K562 (cell line): ENCODE measurements around the gene NUDCD3. TPM values are rescaled to one million over a fixed set of nuclear protein-coding genes. Genes with fewer than 3 reads are reported as not detected.
A peak's percentile ranks its signal among the peaks of the same experiment; 100 is the strongest.

Experiments used
- ATAC-seq: fragments of 200-7000 bp; cut with Tn5 transposase; 3 replicates; pipeline ENCODE4 v1.9.1; 2020; ENCODE audit warnings: moderate library complexity
- BruUV-seq: library from RNA; stranded (reverse); fragments of 400-500 nt; replicated peaks from 2 replicates; lab custom pipeline; 2021; lab: Mats Ljungman, UMichigan
- CTCF ChIA-PET: fragments of 300-600 bp; formaldehyde crosslinking; extraction: SDS; loops from one replicate; lab custom pipeline; 2021; ENCODE audit warnings: low intra/inter-chr PET ratio; lab: Yijun Ruan, JAX
- POLR2A ChIA-PET: fragments of 300-600, 350-650 bp; sonication (Branson Sonifier 250); formaldehyde crosslinking; extraction: SDS; loops from one replicate; lab custom pipeline; 2021; ENCODE audit warnings: antibody characterized with exemption, inconsistent platforms; lab: Yijun Ruan, JAX
- DNase-seq, 4 experiments: peaks; one replicate each; pipeline versions ENCODE4 v3.0.0 to v3.0.0-alpha.2; 2011 to 2018; ENCODE audit warnings: low spot score in 3 of 4, mixed read lengths in 3 of 4; ENCODE audit errors: extremely low read depth in 1 of 4
- FAIRE-seq: peaks from 2 replicates; lab custom pipeline; 2011; peaks lifted over from hg19 to GRCh38; lab: Jason Lieb, UNC
- H2AFZ ChIP-seq: 2 replicates; pipeline ENCODE4 v1.6.0; 2011; ENCODE audit warnings: low read depth, low read length, control low read depth, inconsistent platforms
- H3K27ac ChIP-seq: fragments of 200-600 bp; 3 replicates; pipeline ENCODE4 v1.8.0; 2011; ENCODE audit warnings: low read depth, mild to moderate bottlenecking, control low read depth, inconsistent platforms, low read length, moderate library complexity, mixed read lengths; ENCODE audit errors: extremely low read depth
- H3K27me3 ChIP-seq, 2 experiments: fragments of 300-600 bp in 1 of 2; 2 replicates in 1 of 2; 3 replicates in 1 of 2; pipeline versions ENCODE4 v1.6.0 to v1.8.0; 2011; ENCODE audit warnings: inconsistent platforms in 2 of 2, low read length in 2 of 2, mild to moderate bottlenecking in 1 of 2, mixed read lengths in 1 of 2, moderate library complexity in 1 of 2; ENCODE audit not compliant: control insufficient read depth in 2 of 2, insufficient read depth in 2 of 2
- H3K36me3 ChIP-seq: fragments of 300-600 bp; 3 replicates; pipeline ENCODE4 v1.8.0; 2011; ENCODE audit warnings: mild to moderate bottlenecking, low read length, inconsistent platforms; ENCODE audit not compliant: control insufficient read depth, insufficient read depth
- H3K4me1 ChIP-seq, 2 experiments: fragments of 200-600 bp in 1 of 2; replicated peaks in 1 of 2; 2 replicates in 1 of 2; 3 replicates in 1 of 2; pipeline versions ENCODE4 v1.5.1 to v1.8.0; 2011; ENCODE audit warnings: inconsistent platforms in 2 of 2, low read length in 2 of 2, mild to moderate bottlenecking in 1 of 2, mixed read lengths in 1 of 2, moderate library complexity in 1 of 2; ENCODE audit not compliant: control insufficient read depth in 2 of 2, insufficient read depth in 2 of 2
- H3K4me2 ChIP-seq: 2 replicates; pipeline ENCODE4 v1.6.1; 2011; ENCODE audit warnings: low read length, control low read depth, inconsistent platforms, mixed read lengths; ENCODE audit not compliant: insufficient read depth
- H3K4me3 ChIP-seq: fragments of 200-600 bp; sonication (generic), shearing (Covaris generic); 2 replicates; pipeline ENCODE4 v1.5.1; 2016; ENCODE audit warnings: control low read depth, inconsistent platforms
- H3K79me2 ChIP-seq: fragments of 200-600 bp; 3 replicates; pipeline ENCODE4 v1.8.0; 2011; ENCODE audit warnings: low read length, inconsistent platforms; ENCODE audit not compliant: control insufficient read depth, insufficient read depth
- H3K9ac ChIP-seq, 2 experiments: 2 replicates each; pipeline versions ENCODE4 v1.6.0 to v1.6.1; 2011; ENCODE audit warnings: low read depth in 2 of 2, low read length in 2 of 2, control low read depth in 1 of 2, inconsistent platforms in 1 of 2, mild to moderate bottlenecking in 1 of 2, mixed read lengths in 1 of 2; ENCODE audit not compliant: insufficient read depth in 1 of 2
- H3K9me1 ChIP-seq: one replicate; pipeline ENCODE4 v1.6.0; 2011; ENCODE audit warnings: inconsistent platforms, mild to moderate bottlenecking, low read length, moderate library complexity; ENCODE audit not compliant: control insufficient read depth, insufficient read depth
- H3K9me3 ChIP-seq: replicated peaks from 2 replicates; pipeline ENCODE4 v1.5.1; 2011; ENCODE audit warnings: low read depth, low read length, inconsistent platforms; ENCODE audit not compliant: control insufficient read depth, insufficient read depth
- H4K20me1 ChIP-seq: replicated peaks from 2 replicates; pipeline ENCODE4 v1.6.1; 2011; ENCODE audit warnings: low read length, inconsistent platforms, mixed read lengths; ENCODE audit not compliant: control insufficient read depth, insufficient read depth
- ARID3B ChIP-seq: fragments of 250-450 bp; sonication (Bioruptor Pico); IDR thresholded peaks from 2 replicates; pipeline ENCODE4 v1.4.0; 2020; ENCODE audit warnings: borderline replicate concordance
- CHAMP1 ChIP-seq: fragments of 450-650 bp; IDR thresholded peaks from 2 replicates; pipeline ENCODE4 v1.6.1; 2016; ENCODE audit warnings: mild to moderate bottlenecking
- EWSR1 ChIP-seq: fragments of 450-650 bp; IDR thresholded peaks from 2 replicates; pipeline ENCODE4 v1.6.1; 2018; ENCODE audit warnings: borderline replicate concordance, mild to moderate bottlenecking, low read depth, moderate library complexity; ENCODE audit not compliant: partially characterized antibody
- GTF2E2 ChIP-seq: fragments of 200-800 bp; sonication (Bioruptor generic); IDR thresholded peaks from 2 replicates; pipeline ENCODE4 v1.6.1; 2016; ENCODE audit warnings: missing genetic modification characterization, missing compliant biosample characterization
- HMG20B ChIP-seq: fragments of 250-450 bp; sonication (Bioruptor Pico); IDR thresholded peaks from 2 replicates; pipeline ENCODE4 v1.5.0; 2021; ENCODE audit warnings: mild to moderate bottlenecking
- IRF2 ChIP-seq: sonication (generic); formaldehyde crosslinking; IDR thresholded peaks from 2 replicates; pipeline ENCODE4 v1.8.1; 2022; ENCODE audit warnings: mild to moderate bottlenecking, missing genetic modification reagents
- MTF1 ChIP-seq: fragments of 250-450 bp; sonication (Bioruptor Pico); IDR thresholded peaks from 2 replicates; pipeline ENCODE4 v1.9.0; 2021; ENCODE audit warnings: moderate library complexity, mild to moderate bottlenecking, inconsistent platforms, borderline replicate concordance
- NBN ChIP-seq: fragments of 450-650 bp; IDR thresholded peaks from 2 replicates; pipeline ENCODE4 v1.6.1; 2016; ENCODE audit warnings: low read depth, mild to moderate bottlenecking
- NR0B1 ChIP-seq: fragments of 450-650 bp; IDR thresholded peaks from one replicate; pipeline ENCODE4 v1.6.1; 2018; ENCODE audit warnings: mild to moderate bottlenecking, moderate library complexity; ENCODE audit not compliant: partially characterized antibody
- NRF1 ChIP-seq, 2 experiments: fragments of 450-650 bp; IDR thresholded peaks in 1 of 2; conservative IDR thresholded peaks in 1 of 2; 2 replicates each; pipeline ENCODE4 v1.6.1; 2014; ENCODE audit warnings: mild to moderate bottlenecking in 2 of 2
- SMAD4 ChIP-seq: fragments of 250-450 bp; sonication (Bioruptor Pico); conservative IDR thresholded peaks from 2 replicates; pipeline ENCODE4 v1.8.0; 2021; ENCODE audit warnings: inconsistent platforms, mild to moderate bottlenecking, moderate library complexity
- THRAP3 ChIP-seq: fragments of 450-650 bp; IDR thresholded peaks from 2 replicates; pipeline ENCODE4 v1.6.1; 2016; ENCODE audit warnings: mild to moderate bottlenecking, inconsistent platforms, borderline replicate concordance
- YBX1 ChIP-seq: fragments of 450-650 bp; IDR thresholded peaks from 2 replicates; pipeline ENCODE4 v1.7.1; 2016; ENCODE audit warnings: mild to moderate bottlenecking
- ZFP1 ChIP-seq: fragments of 450-650 bp; formaldehyde crosslinking; IDR thresholded peaks from 2 replicates; pipeline ENCODE4 v1.4.0; 2020; ENCODE audit warnings: mild to moderate bottlenecking, mixed read lengths
- ZKSCAN8 ChIP-seq: fragments of 200-800 bp; sonication (Bioruptor generic); IDR thresholded peaks from 2 replicates; pipeline ENCODE4 v1.6.1; 2016; ENCODE audit warnings: missing genetic modification characterization, missing compliant biosample characterization
- ZNF444 ChIP-seq: fragments of 250-450 bp; sonication (Bioruptor Pico); IDR thresholded peaks from 2 replicates; pipeline ENCODE4 v1.4.0; 2020; ENCODE audit warnings: mild to moderate bottlenecking, moderate library complexity
- WGBS: fragments of 100-300 bp; shearing (Covaris generic); methylation state at CpG from one replicate; pipeline ENCODE4 v1.1.6; 2016; ENCODE audit warnings: low coverage, mixed read lengths; ENCODE audit not compliant: insufficient coverage; ENCODE audit errors: missing lambda C conversion rate; 5-methylcytosine and 5-hydroxymethylcytosine counted together
- in situ Hi-C: fragments of 300-500 bp; cut with MboI; formaldehyde crosslinking; loops from 4 replicates; pipeline ENCODE4 v1.15.0; 2018; ENCODE audit warnings: inconsistent platforms, mixed read lengths
- intact Hi-C: fragments of 100-400 bp; cut with micrococcal nuclease; formaldehyde crosslinking; loops from 2 replicates; pipeline ENCODE4 v1.14.2; 2022
- polyA plus RNA-seq, 8 experiments: library from polyadenylated mRNA; depleted of rRNA in 4 of 8; stranded (reverse) in 5 of 8; unstranded in 3 of 8; fragments of >200 nt; fragmentation: Nextera tagmentation in 2 of 8; fragmentation: Illumina TruSeq in 1 of 8; extraction: Ambion mirVana in 2 of 8; extraction: Trizol in 1 of 8; gene quantifications; 2 replicates each; pipeline versions ENCODE4 v1.2.1 to v1.2.3, GENCODE V29; 2011 to 2014; ENCODE audit warnings: inconsistent platforms in 1 of 8, missing spikeins in 1 of 8
- total RNA-seq, 7 experiments: library from RNA; depleted of rRNA in 6 of 7; stranded (reverse); fragments of >200 nt in 6 of 7; fragmentation: Illumina TruSeq in 2 of 7; extraction: Trizol in 2 of 7; gene quantifications; 2 replicates each; pipeline versions ENCODE4 v1.2.1 to v1.2.3, GENCODE V29; 2011 to 2021; ENCODE audit warnings: low replicate concordance in 1 of 7
- TF ChIP-seq, protein P1 (sequence below): fragments of 250-450 bp; sonication (Bioruptor Pico); IDR thresholded peaks from 2 replicates; pipeline ENCODE4 v1.5.0; 2021

NUDCD3 gene
- total and polyA plus RNA-seq, 9 of the 15 experiments (the other 6 are each of a cell fraction or from before 2014, with no cell fraction given), result 24.8 to 64.2 (median 42.6) TPM

DNA sequence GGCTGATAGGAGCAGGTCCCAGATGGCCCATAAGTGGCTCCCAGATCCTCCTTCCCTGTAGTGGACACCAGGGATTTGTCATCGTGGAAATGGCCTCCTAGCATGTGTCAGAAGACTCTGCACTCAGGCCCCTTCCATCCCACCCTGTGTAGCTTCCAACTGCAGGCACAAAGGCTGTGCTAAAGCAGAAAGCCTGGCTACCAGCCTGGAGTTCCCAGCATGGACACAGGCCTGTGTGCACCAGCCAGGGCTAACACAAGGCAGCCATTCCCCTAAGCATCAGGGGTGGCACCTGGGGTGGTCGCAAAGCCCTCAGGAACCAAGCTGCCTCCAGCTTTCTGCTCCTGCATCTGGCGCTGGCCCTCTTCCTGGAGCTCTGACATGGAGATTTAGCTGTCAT, 160.6 kb downstream of the NUDCD3 start:
- no TSS peak for BruUV-seq
- CTCF ChIA-PET, result no interaction called here

More for the DNA sequence above, 160.6 kb downstream of the NUDCD3 start:
- no peaks in the 10 kb centered on the region for H3K79me2 ChIP-seq
- no peaks in the 10 kb centered on the region for H3K9me1 ChIP-seq
- peaks cover 0 to 3% of the 10 kb centered on the region in 2 experiments; a peak in 2 of 5 replicates for H3K4me1 ChIP-seq
- no peak overlapping the region for H3K4me2 ChIP-seq
- ATAC-seq (no peak), DNase-seq (no peak), FAIRE-seq (no peak)
- no peaks in the 10 kb centered on the region for H4K20me1 ChIP-seq
- intact Hi-C loops (no loop called here), in situ Hi-C loops (no loop called here)
- H3K9ac ChIP-seq, result peak overlapping the region in 1 of 2 experiments; percentile 48; a peak in 1 of 4 replicates
- TF ChIP-seq GTF2E2 (tag), result no peak
- TF ChIP-seq NRF1 (conservative IDR thresholded peaks at IDR 0.05 in 1 of 2, IDR thresholded peaks at IDR 0.05 in 1 of 2), result no peak
- no peak for TF ChIP-seq ZKSCAN8 (CRISPR knock-in tag)
- TF ChIP-seq HMG20B (CRISPR knock-in tag), result no peak
- TF ChIP-seq MTF1 (CRISPR knock-in tag), result no peak
- TF ChIP-seq, protein P1, sequence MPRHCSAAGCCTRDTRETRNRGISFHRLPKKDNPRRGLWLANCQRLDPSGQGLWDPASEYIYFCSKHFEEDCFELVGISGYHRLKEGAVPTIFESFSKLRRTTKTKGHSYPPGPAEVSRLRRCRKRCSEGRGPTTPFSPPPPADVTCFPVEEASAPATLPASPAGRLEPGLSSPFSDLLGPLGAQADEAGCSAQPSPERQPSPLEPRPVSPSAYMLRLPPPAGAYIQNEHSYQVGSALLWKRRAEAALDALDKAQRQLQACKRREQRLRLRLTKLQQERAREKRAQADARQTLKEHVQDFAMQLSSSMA, result no peak
- TF ChIP-seq EWSR1, result no peak
- no peak for TF ChIP-seq THRAP3
- no peak for TF ChIP-seq YBX1
- no peak for TF ChIP-seq ARID3B (CRISPR knock-in tag)
- TF ChIP-seq ZFP1 (CRISPR knock-in tag), result no peak
- no peak for TF ChIP-seq NR0B1
- TF ChIP-seq IRF2 (CRISPR knock-in tag), result no peak
- TF ChIP-seq ZNF444 (CRISPR knock-in tag), result no peak
- no peak for TF ChIP-seq NBN
- TF ChIP-seq CHAMP1, result no peak
- no peak for TF ChIP-seq SMAD4 (CRISPR knock-in tag)
- WGBS, result 0% methylated on average over 3 of the region's 3 CpGs
- no peak overlapping the region for H3K27ac ChIP-seq
- H3K27me3 ChIP-seq, result peaks cover 4 to 24% of the 10 kb centered on the region in 2 experiments; a peak in 4 of 5 replicates
- H3K9me3 ChIP-seq, result no peaks in the 10 kb centered on the region
- no peak overlapping the region for H3K4me3 ChIP-seq
- no peak overlapping the region for H2AFZ ChIP-seq
- POLR2A ChIA-PET, result interaction anchor here (0.9 to 1.3 kb wide), 2 partner anchors 10 to 12 kb away, joined by 3 to 4 read pairs; no protein-coding TSS in a partner anchor
- H3K36me3 ChIP-seq, result no peaks in the 10 kb centered on the region
